Heart right ventricle (tissue), 16 donors: Measurements from ENCODE around the gene PRKCE. TPM values are rescaled to one million over a fixed set of nuclear protein-coding genes. Genes with fewer than 3 reads are reported as not detected.
A peak's percentile ranks its signal among the peaks of the same experiment; 100 is the strongest.

Source experiments
- ATAC-seq, 8 donors: fragments of 200-7000 bp; cut with Tn5 transposase; one replicate each; pipeline ENCODE4 v1.9.1; 2020; ENCODE audit warnings: mild to moderate bottlenecking in 8 of 8, moderate library complexity in 8 of 8, moderate number of reproducible peaks in 1 of 8
- DNase-seq, 2 donors: peaks; one replicate each; pipeline ENCODE4 v3.0.0-alpha.2; 2020
- H3K27ac ChIP-seq, 10 donors: fragments of 200-600 bp; sonication (generic) in 2 of 10; one replicate each; pipeline versions ENCODE4 v1.5.0 to v1.8.0; 2020 to 2022; ENCODE audit warnings: mild to moderate bottlenecking in 3 of 10
- H3K27me3 ChIP-seq, 7 donors: fragments of 200-600 bp; one replicate each; pipeline ENCODE4 v1.8.0; 2021 to 2022; ENCODE audit warnings: mild to moderate bottlenecking in 2 of 7
- H3K36me3 ChIP-seq, 9 donors: fragments of 200-600 bp; sonication (generic) in 1 of 9; one replicate each; pipeline versions ENCODE4 v1.5.0 to v1.8.0; 2020 to 2022; ENCODE audit warnings: mild to moderate bottlenecking in 2 of 9
- H3K4me1 ChIP-seq, 9 donors: fragments of 200-600 bp; sonication (generic) in 1 of 9; one replicate each; pipeline versions ENCODE4 v1.5.0 to v1.8.0; 2020 to 2022; ENCODE audit warnings: mild to moderate bottlenecking in 4 of 9
- H3K4me3 ChIP-seq, 10 donors: fragments of 200-600 bp; sonication (generic) in 2 of 10; one replicate each; pipeline versions ENCODE4 v1.5.0 to v1.8.0; 2020 to 2022; ENCODE audit warnings: mild to moderate bottlenecking in 7 of 10, moderate library complexity in 2 of 10
- H3K9me3 ChIP-seq, 11 donors: fragments of 200-600 bp in 10 of 11; sonication (generic) in 2 of 11; one replicate each; pipeline versions ENCODE4 v1.5.0 to v1.8.0; 2013 to 2022; ENCODE audit warnings: mild to moderate bottlenecking in 2 of 11, control low read depth in 1 of 11, moderate library complexity in 1 of 11
- WGBS, 2 donors: extraction: QIAGEN DNeasy Blood & Tissue Kit; methylation state at CpG; one replicate each; pipeline ENCODE4 v1.1.7; 2013; ENCODE audit warnings: inconsistent platforms in 1 of 2; 5-methylcytosine and 5-hydroxymethylcytosine counted together
- intact Hi-C, 10 donors: fragments of 100-400 bp; cut with DNase I; formaldehyde crosslinking; loops; one replicate each; pipeline versions ENCODE4 v1.11.1 to v1.14.2; 2022
- polyA plus RNA-seq, 2 donors: library from polyadenylated mRNA; stranded (reverse); fragments of 200-250 nt; gene quantifications; one replicate each; pipeline ENCODE4 v1.2.3, GENCODE V29; 2013
- total RNA-seq, 10 donors: library from RNA; stranded (reverse); fragmentation: NEBNext Ultra II Directional in 3 of 10; extraction: Animal tissue kit (Norgen Biotek cat#: 25700) in 3 of 10; gene quantifications; one replicate each; pipeline versions ENCODE4 v1.2.1 to v1.2.4, GENCODE V29; 2021 to 2023
- TF ChIP-seq, protein P1 (sequence below), 9 donors: fragments of 200-600 bp; sonication (generic) in 2 of 9; IDR thresholded peaks; one replicate each; pipeline versions ENCODE4 v1.5.0 to v1.8.0; 2021 to 2022; ENCODE audit warnings: antibody characterized with exemption in 9 of 9, mild to moderate bottlenecking in 5 of 9, moderate library complexity in 1 of 9
- donor health status: Arrhythmogenic right ventricular cardiomyopathy.
- donor health status: ischemic (EF 13 %, LVEDD 7.1; RV severe dilation, severe dysfunction).
- donor health status: healthy with polysubstance abuse.
- donor health status: DM: no; HTN: yes; CAD: no.
- donor health status: DM: no; HTN: no; CAD: no.
- donor health status: ischemic (EF 25% LVEDD 6.9; RV normal size, moderate dysfunction).
- donor health status: ischemic (EF 25% LVEDD 5.7; RV mildly dilated, moderate dysfunction).
- donor health status: healthy.
- donor health status: DM: yes; HTN: yes; CAD: no.
- donor health status: Ischemic cardiomyopathy.
- donor health status: ischemic (EF 35%, LVEDD 5.7; RV mildly dilated, moderate dysfunction).
- donor health status: nonischemic (EF 11% LVEDD 7.7; RV severe dilation, severe dysfunction).
- donor health status: DM: yes; HTN: yes; CAD: no.
- donor health status: PGD.
- donor health status: ischemic (EF 29% LVEDD 5.4; RV normal size, mild dysfunction).
- donor health status: nonischemic (EF 23%, LVEDD 6.1; RV moderate dilation, normal function).

Gene PRKCE
- total and polyA plus RNA-seq, 12 donors: 3.7 to 22.7 (median 16.7) TPM

DNA sequence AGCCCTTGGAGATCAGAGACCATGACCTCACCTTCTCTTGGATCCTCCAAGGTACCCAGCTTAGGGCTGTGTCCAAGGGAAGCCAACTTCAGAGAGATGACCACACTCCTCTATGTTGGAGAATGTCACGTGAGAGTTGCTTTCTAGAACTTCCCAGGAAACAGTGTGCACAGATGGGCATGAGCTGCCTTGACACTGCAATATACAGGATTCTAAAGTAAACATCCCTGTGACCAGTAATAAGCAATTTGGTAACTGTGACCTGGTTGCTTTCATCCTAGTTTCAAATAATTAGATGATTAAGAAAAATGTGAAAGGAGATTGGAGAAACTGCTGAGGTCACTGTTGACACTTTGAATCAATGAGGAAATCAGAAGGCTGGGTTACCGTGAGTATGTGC is 464.7 kb downstream of the PRKCE start:
- intact Hi-C loops: loop anchor here in 2 of 10 donors (5.0 to 10.0 kb wide), 3 partner anchors 49 to 101 kb away; no protein-coding TSS in a partner anchor
- 61 to 65% methylated on average over 2 of the region's 2 CpGs for WGBS, 2 donors
- DNase-seq (no peak), ATAC-seq (no peak)
- H3K9me3 ChIP-seq: no peaks in the 10 kb centered on the region
- H3K27ac ChIP-seq: peak overlapping the region in 9 of 10 donors; percentile 56 to 89 (median 84)
- H3K4me3 ChIP-seq: no peak overlapping the region
- peaks cover 6 to 65% (median 52%) of the 10 kb centered on the region in 9 donors for H3K4me1 ChIP-seq
- H3K36me3 ChIP-seq: no peaks in the 10 kb centered on the region
- TF ChIP-seq, protein P1, sequence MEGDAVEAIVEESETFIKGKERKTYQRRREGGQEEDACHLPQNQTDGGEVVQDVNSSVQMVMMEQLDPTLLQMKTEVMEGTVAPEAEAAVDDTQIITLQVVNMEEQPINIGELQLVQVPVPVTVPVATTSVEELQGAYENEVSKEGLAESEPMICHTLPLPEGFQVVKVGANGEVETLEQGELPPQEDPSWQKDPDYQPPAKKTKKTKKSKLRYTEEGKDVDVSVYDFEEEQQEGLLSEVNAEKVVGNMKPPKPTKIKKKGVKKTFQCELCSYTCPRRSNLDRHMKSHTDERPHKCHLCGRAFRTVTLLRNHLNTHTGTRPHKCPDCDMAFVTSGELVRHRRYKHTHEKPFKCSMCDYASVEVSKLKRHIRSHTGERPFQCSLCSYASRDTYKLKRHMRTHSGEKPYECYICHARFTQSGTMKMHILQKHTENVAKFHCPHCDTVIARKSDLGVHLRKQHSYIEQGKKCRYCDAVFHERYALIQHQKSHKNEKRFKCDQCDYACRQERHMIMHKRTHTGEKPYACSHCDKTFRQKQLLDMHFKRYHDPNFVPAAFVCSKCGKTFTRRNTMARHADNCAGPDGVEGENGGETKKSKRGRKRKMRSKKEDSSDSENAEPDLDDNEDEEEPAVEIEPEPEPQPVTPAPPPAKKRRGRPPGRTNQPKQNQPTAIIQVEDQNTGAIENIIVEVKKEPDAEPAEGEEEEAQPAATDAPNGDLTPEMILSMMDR (IDR thresholded peaks at IDR 0.05): no peak
- H3K27me3 ChIP-seq: no peaks in the 10 kb centered on the region

GRCh38 chr2:46116553-46116991 is 465.1 kb downstream of the PRKCE start:
- Histone ChIP-seq H3K9me3 (no peaks in the 10 kb centered on the region), H3K27ac (peak overlapping the region in 9 of 10 donors; percentile 56 to 89 (median 84)), H3K36me3 (no peaks in the 10 kb centered on the region), H3K4me1 (peaks cover 6 to 69% (median 54%) of the 10 kb centered on the region in 9 donors), H3K4me3 (no peak overlapping the region), H3K27me3 (no peaks in the 10 kb centered on the region)
- TF ChIP-seq, protein P1 (IDR thresholded peaks at IDR 0.05): no peak
- DNase-seq: no peak
- peak in 1 of 8 donors; percentile 16 for ATAC-seq
- WGBS, 2 donors: 60 to 71% methylated on average over 5 of the region's 5 CpGs
- intact Hi-C loops: loop anchor here in 2 of 10 donors (5.0 to 10.0 kb wide), 3 partner anchors 49 to 102 kb away; no protein-coding TSS in a partner anchor

DNA sequence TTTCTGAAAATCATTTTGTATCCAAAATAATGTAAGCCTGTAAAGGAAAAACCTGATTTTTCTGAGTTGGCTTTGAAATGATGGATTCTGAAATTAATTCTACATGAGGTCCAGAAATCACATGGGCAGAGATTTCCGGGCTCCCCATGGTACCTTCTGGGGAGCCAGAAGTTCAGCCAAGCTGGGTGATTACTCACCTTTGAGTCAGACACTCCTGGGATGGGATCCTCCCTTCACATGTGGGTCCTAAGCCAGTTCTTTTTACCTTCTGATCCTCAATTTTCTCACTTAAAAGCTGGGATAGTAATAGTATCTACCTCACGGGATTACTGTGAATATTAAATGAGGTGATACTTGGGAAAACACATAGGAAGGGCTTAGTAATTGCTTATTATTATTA is 465.9 kb downstream of the PRKCE start:
- TF ChIP-seq, protein P1 (IDR thresholded peaks at IDR 0.05): no peak
- H3K4me1 ChIP-seq: peaks cover 6 to 77% (median 54%) of the 10 kb centered on the region in 9 donors
- H3K4me3 ChIP-seq: no peak overlapping the region
- intact Hi-C loops: loop anchor here in 2 of 10 donors (5.0 to 10.0 kb wide), 3 partner anchors 50 to 103 kb away; no protein-coding TSS in a partner anchor
- H3K36me3 ChIP-seq: no peaks in the 10 kb centered on the region
- H3K9me3 ChIP-seq: no peaks in the 10 kb centered on the region
- peak overlapping the region in 9 of 10 donors; percentile 56 to 89 (median 84) for H3K27ac ChIP-seq
- ATAC-seq: peak in 1 of 8 donors; percentile 66
- DNase-seq: no peak
- WGBS, 2 donors: 90 to 92% methylated on average over 2 of the region's 2 CpGs
- no peaks in the 10 kb centered on the region for H3K27me3 ChIP-seq

DNA sequence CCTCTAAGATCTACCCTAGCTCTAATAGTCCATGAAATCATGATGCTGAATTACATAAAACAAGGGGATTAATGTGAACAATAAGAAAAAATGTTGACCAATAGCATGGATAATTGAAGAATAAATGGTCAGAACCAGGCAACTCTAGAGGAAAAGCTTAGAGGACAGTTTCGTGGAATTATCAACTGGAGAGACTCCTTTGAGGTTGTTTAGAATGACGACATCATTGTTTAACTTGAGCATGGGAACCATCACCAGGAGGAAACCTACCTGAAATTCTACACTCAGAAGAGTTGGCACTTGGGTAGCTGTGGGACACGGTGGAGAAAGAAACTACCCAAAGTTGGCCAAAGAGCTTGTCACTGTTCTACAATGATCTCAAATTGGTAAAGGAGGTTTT is 466.5 kb downstream of the PRKCE start:
- DNase-seq: no peak
- no peaks in the 10 kb centered on the region for H3K27me3 ChIP-seq
- 89 to 91% methylated on average over 3 of the region's 3 CpGs for WGBS, 2 donors
- TF ChIP-seq, protein P1 (IDR thresholded peaks at IDR 0.05): no peak
- intact Hi-C loops: loop anchor here in 2 of 10 donors (2.0 to 10.0 kb wide), 4 partner anchors 51 to 103 kb away; no protein-coding TSS in a partner anchor
- H3K36me3 ChIP-seq: no peaks in the 10 kb centered on the region
- peak overlapping the region; percentile 56 to 89 (median 84) for H3K27ac ChIP-seq
- ATAC-seq: no peak
- H3K4me1 ChIP-seq: peaks cover 6 to 83% (median 54%) of the 10 kb centered on the region in 9 donors
- no peak overlapping the region for H3K4me3 ChIP-seq
- no peaks in the 10 kb centered on the region for H3K9me3 ChIP-seq
